ENCODE results near the gene UBLCP1.

UBLCP1 gene, protein sequence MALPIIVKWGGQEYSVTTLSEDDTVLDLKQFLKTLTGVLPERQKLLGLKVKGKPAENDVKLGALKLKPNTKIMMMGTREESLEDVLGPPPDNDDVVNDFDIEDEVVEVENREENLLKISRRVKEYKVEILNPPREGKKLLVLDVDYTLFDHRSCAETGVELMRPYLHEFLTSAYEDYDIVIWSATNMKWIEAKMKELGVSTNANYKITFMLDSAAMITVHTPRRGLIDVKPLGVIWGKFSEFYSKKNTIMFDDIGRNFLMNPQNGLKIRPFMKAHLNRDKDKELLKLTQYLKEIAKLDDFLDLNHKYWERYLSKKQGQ

DNA sequence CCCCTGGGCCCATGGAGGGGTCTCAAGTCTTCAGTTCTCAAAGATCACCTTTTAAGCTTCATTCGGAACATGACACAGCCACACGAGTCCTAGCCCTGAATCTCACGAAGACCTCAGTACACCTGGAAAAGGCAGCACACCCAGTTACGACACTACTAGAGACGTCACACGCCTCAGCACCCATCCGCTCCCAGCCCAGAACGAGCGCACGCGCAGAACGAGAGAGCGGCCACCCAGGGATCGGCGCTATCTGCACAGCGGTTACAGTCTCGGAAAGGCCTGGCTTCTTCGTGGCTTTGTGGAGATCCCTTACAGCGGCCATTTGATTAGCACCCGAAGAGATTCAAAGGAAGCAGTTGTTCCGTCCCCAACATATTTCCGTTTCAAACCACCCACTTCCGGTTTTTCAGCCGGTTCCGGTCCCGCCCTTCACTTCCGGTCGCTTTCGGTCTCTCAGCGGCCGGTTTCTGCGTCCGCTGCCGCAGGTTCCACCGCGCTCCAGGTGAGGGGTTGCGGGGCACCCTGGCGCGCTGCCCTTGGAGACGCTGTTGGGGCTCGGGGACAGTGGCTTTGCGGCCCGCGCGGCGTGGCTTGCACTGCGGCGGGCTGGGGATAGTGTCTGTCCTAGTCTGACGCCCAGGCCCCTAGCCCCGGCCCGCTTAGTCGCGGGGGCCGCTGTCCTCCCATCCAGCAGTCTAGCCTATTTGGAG lies at the start of gene UBLCP1:
TSS of gene UBLCP1 (plus strand) at position 432 of the 710 bp plus-strand sequence. CDS start 5,626 bp downstream, outside the sequence.
- Histone ChIP-seq H3K36me3 (ENCODE audit: control insufficient read depth, low read depth, low read length) (no peaks in the 10 kb centered on the region), H3K9me3 (ENCODE audit: control insufficient read depth, low read depth, low read length) (no peaks in the 10 kb centered on the region), H3K4me3 (ENCODE audit: low read length) (peak within 1 kb of the TSS; percentile 77), H3K9ac (ENCODE audit: low read length) (peak within 1 kb of the TSS; percentile 81), H3K4me1 (ENCODE audit: control insufficient read depth, low read depth, low read length) (peaks cover 7% of the 10 kb centered on the region), H3K27me3 (ENCODE audit: control insufficient read depth, insufficient read depth, low read length) (peaks cover 23% of the 10 kb centered on the region), H3K27ac (ENCODE audit: low read length) (peak within 1 kb of the TSS; percentile 72)

DNA sequence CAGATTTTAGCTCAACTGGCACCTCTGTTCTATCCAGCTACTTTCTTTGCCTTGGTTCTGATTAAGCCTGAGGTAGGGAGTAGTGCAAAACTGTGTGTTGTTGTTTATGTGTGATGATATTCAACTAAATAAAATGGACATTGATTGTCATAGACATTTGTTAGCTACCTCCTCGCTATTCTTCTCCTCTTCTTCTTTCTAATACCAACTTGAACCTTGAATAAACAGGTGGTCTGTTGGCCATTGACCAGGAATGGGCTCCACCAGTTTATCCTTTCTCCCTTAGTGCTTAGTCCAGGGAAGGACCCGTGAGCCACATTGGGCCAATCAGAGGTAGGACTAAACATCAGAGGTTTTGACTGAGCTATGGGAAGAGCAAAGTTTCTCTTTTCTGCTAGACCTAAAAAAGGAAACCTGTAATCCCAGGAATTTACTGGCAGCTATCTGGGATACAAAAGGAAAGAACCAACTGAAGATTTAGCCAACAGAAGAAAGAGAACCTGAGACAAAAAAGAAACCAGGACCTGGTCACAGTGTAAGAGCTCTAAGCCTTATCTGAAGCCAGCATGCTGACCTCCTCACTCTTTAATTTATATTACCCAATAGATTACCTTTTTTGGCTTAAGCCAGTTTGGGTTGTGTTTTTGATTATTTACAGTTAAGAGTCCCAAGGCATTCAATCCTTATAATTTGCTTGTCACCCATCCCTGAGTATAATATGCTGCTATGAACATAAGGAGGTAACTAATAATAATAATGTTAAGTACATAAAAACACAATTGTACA lies 48.4 kb upstream of the UBLCP1 start:
- Histone ChIP-seq H3K4me1 (ENCODE audit: control insufficient read depth, low read depth, low read length) (peaks cover 11% of the 10 kb centered on the region), H3K27me3 (ENCODE audit: control insufficient read depth, insufficient read depth, low read length) (peaks cover 11% of the 10 kb centered on the region), H3K4me3 (ENCODE audit: low read length) (no peak overlapping the region), H3K9ac (ENCODE audit: low read length) (no peak overlapping the region), H3K27ac (ENCODE audit: low read length) (no peak overlapping the region), H3K36me3 (ENCODE audit: control insufficient read depth, low read depth, low read length) (no peaks in the 10 kb centered on the region), H3K9me3 (ENCODE audit: control insufficient read depth, low read depth, low read length) (no peaks in the 10 kb centered on the region)

DNA sequence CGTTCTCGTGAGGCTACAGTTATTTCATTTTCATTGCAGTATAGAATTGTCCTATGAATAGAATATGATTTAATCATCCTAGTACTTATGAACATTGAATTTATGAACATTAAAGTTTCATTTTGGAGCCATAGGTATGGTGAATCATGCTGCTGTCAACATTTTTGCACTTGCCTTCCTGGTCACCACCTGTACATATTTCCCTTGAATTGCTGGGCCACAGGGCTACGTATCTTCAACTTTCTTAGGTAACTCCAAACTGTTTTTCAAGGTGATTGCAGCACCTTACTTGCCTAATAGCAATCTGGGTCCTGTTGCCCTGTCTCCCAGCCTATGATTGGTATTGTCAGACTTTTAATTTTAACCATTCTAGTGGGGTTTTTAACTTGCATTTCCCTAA lies 47.2 kb upstream of the UBLCP1 start:
- Histone ChIP-seq H3K27ac (ENCODE audit: low read length) (no peak overlapping the region), H3K27me3 (ENCODE audit: control insufficient read depth, insufficient read depth, low read length) (peaks cover under 1% of the 10 kb centered on the region), H3K4me3 (ENCODE audit: low read length) (no peak overlapping the region), H3K9me3 (ENCODE audit: control insufficient read depth, low read depth, low read length) (no peaks in the 10 kb centered on the region), H3K36me3 (ENCODE audit: control insufficient read depth, low read depth, low read length) (no peaks in the 10 kb centered on the region), H3K4me1 (ENCODE audit: control insufficient read depth, low read depth, low read length) (peaks cover 3% of the 10 kb centered on the region), H3K9ac (ENCODE audit: low read length) (no peak overlapping the region)

DNA sequence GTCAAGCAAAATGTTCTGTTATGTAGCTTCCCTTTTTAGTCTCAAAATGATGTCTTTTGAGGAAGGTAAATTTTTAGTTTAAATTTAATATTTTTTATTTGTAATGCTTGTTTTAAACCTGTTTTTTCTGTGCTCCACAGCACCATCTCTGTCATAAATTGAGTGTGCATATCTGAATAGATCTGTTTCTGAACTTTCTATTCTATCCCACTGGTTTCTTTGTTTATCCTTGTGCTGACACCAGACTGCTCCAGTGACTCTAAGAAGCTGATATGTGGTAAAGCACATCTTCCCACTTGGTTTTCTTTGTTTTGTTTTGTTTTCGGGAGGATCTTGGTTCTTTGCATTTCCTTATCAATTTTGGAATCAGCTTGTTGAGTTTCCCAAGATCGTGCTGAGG lies 46.6 kb upstream of the UBLCP1 start:
- Histone ChIP-seq H3K9me3 (ENCODE audit: control insufficient read depth, low read depth, low read length) (no peaks in the 10 kb centered on the region), H3K9ac (ENCODE audit: low read length) (no peak overlapping the region), H3K27me3 (ENCODE audit: control insufficient read depth, insufficient read depth, low read length) (no peaks in the 10 kb centered on the region), H3K4me1 (ENCODE audit: control insufficient read depth, low read depth, low read length) (peaks cover 3% of the 10 kb centered on the region), H3K4me3 (ENCODE audit: low read length) (no peak overlapping the region), H3K36me3 (ENCODE audit: control insufficient read depth, low read depth, low read length) (no peaks in the 10 kb centered on the region), H3K27ac (ENCODE audit: low read length) (no peak overlapping the region)

DNA sequence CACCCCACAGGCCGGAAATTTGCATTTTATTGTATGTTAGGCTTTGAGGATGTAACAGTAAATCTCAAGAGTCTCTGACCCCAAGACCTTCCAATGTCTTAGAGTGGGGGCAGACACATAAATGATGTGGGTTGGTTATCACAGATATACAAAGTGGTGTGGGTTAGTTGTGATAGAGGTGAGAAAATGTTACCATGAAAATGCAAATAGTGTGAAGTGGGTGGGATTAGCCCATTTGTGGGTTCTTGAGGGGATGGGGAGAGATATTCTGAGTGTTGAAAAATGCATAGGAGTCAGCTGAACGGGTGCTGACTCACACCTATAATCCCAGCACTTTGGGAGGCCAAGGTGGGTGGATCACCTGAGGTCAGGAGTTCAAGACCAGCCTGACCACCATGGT lies 45.9 kb upstream of the UBLCP1 start:
- Histone ChIP-seq H3K4me1 (ENCODE audit: control insufficient read depth, low read depth, low read length) (no peaks in the 10 kb centered on the region), H3K9me3 (ENCODE audit: control insufficient read depth, low read depth, low read length) (no peaks in the 10 kb centered on the region), H3K27me3 (ENCODE audit: control insufficient read depth, insufficient read depth, low read length) (no peaks in the 10 kb centered on the region), H3K27ac (ENCODE audit: low read length) (no peak overlapping the region), H3K4me3 (ENCODE audit: low read length) (no peak overlapping the region), H3K9ac (ENCODE audit: low read length) (no peak overlapping the region), H3K36me3 (ENCODE audit: control insufficient read depth, low read depth, low read length) (no peaks in the 10 kb centered on the region)

DNA sequence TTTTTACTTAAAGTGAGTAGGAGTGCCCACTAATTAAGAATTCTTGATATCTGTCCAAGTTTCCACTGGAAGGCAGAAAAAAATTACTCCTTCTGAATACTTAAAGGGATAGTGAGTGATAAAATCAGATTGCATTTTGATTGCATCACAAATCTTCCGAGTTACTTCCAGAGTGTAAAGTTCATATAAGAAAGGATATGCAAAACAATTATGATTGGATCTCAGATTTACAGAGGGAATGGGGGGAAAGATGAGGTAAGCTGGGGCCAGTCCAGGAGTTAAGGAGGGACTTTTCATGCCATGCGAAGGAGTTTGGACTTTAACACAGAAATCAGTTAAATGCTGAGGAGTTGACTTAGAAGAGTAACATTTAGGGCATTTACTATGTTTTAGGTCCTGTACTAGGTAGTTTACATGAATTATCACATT lies 44.5 kb upstream of the UBLCP1 start:
- H3K4me1 ChIP-seq (ENCODE audit: control insufficient read depth, low read depth, low read length): no peaks in the 10 kb centered on the region
- no peaks in the 10 kb centered on the region for H3K9me3 ChIP-seq (ENCODE audit: control insufficient read depth, low read depth, low read length)
- no peak overlapping the region for H3K9ac ChIP-seq (ENCODE audit: low read length)
- H3K27me3 ChIP-seq (ENCODE audit: control insufficient read depth, insufficient read depth, low read length): peaks cover 7% of the 10 kb centered on the region
- H3K27ac ChIP-seq (ENCODE audit: low read length): no peak overlapping the region
- no peaks in the 10 kb centered on the region for H3K36me3 ChIP-seq (ENCODE audit: control insufficient read depth, low read depth, low read length)
- no peak overlapping the region for H3K4me3 ChIP-seq (ENCODE audit: low read length)

DNA sequence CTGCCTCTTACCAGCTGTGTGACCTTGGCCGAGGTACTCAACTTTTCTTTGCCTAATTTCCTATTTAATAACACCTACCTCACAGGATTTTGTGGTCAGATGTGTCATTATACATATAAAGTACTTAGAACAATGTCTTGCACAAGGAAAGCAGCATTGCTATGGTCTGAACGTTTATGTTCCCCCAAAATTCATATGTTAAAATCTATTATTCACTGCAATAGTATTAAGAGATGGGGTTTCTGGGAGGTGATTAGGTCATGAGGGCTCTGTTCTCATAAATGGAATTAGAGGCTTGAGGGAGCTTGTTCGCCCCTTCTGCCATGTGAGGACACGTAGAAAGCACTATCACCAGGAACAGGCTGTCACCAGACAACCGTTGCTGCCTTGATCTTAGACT lies 42.9 kb upstream of the UBLCP1 start:
- no peaks in the 10 kb centered on the region for H3K4me1 ChIP-seq (ENCODE audit: control insufficient read depth, low read depth, low read length)
- no peaks in the 10 kb centered on the region for H3K36me3 ChIP-seq (ENCODE audit: control insufficient read depth, low read depth, low read length)
- H3K27me3 ChIP-seq (ENCODE audit: control insufficient read depth, insufficient read depth, low read length): peaks cover 20% of the 10 kb centered on the region
- H3K9ac ChIP-seq (ENCODE audit: low read length): no peak overlapping the region
- no peak overlapping the region for H3K27ac ChIP-seq (ENCODE audit: low read length)
- no peaks in the 10 kb centered on the region for H3K9me3 ChIP-seq (ENCODE audit: control insufficient read depth, low read depth, low read length)
- H3K4me3 ChIP-seq (ENCODE audit: low read length): no peak overlapping the region

DNA sequence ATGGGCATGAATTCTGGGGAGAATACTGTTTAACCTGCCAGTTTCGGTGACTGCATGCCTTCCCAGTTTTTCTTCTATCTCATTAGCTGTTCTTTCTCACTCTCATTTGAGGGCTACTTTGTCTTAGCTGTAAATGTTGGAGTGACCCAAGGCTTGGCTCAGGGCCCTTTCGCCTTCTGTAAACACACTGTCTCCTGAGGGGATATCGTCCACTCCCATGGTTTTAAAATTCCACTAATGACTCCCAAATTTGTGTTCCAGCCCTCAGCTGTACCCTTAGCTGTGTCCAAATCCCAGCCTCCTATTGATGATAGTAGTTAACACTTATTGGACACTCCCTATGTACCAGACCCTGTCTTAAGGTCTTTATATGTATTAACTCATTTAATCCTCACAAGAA lies 39.6 kb upstream of the UBLCP1 start:
- Histone ChIP-seq H3K4me1 (ENCODE audit: control insufficient read depth, low read depth, low read length) (peaks cover 3% of the 10 kb centered on the region), H3K27me3 (ENCODE audit: control insufficient read depth, insufficient read depth, low read length) (peaks cover 52% of the 10 kb centered on the region), H3K36me3 (ENCODE audit: control insufficient read depth, low read depth, low read length) (no peaks in the 10 kb centered on the region), H3K4me3 (ENCODE audit: low read length) (no peak overlapping the region), H3K9me3 (ENCODE audit: control insufficient read depth, low read depth, low read length) (no peaks in the 10 kb centered on the region), H3K9ac (ENCODE audit: low read length) (no peak overlapping the region), H3K27ac (ENCODE audit: low read length) (no peak overlapping the region)

DNA sequence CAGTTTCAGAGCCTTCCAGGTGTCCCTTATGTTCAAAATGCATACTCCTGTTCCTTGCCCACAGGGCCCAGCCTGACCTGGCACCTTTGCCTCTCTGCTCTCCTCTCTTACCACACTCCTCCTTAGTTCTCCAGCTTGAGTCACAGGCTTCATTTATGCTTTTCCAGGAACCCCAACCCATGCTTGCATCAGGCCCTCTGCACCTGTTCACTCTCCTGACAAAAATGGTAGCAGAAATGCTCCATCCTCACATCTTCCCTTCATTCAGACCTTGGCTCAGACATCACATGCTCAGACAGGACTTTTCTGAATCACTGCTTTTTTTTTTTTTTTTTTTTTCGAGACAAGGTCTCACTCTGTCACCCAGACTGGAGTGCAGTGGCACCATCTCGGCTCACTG lies 38.6 kb upstream of the UBLCP1 start:
- H3K9ac ChIP-seq (ENCODE audit: low read length): no peak overlapping the region
- no peak overlapping the region for H3K27ac ChIP-seq (ENCODE audit: low read length)
- peaks cover 3% of the 10 kb centered on the region for H3K4me1 ChIP-seq (ENCODE audit: control insufficient read depth, low read depth, low read length)
- H3K4me3 ChIP-seq (ENCODE audit: low read length): no peak overlapping the region
- peaks cover 62% of the 10 kb centered on the region for H3K27me3 ChIP-seq (ENCODE audit: control insufficient read depth, insufficient read depth, low read length)
- no peaks in the 10 kb centered on the region for H3K36me3 ChIP-seq (ENCODE audit: control insufficient read depth, low read depth, low read length)
- H3K9me3 ChIP-seq (ENCODE audit: control insufficient read depth, low read depth, low read length): no peaks in the 10 kb centered on the region

DNA sequence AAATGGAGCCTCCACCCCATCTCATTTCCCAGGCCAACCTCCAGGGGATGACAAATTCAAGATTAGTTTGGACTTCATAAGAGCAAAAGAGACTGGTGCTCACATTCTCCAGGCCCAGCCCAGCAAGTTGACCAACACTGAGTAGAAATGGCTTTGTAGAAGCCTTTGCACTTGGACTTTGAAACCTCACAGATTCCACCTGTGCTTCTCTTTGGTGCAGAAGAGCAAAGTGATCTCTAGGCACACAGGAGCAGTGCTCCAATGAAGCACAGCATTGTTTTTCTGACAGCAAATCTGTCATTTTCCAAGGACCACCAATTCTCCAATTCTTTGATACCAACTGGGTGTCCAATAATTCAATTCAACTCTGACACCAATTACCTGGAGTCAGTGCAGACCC lies 36.6 kb upstream of the UBLCP1 start:
- no peak overlapping the region for H3K9ac ChIP-seq (ENCODE audit: low read length)
- H3K4me3 ChIP-seq (ENCODE audit: low read length): no peak overlapping the region
- H3K27ac ChIP-seq (ENCODE audit: low read length): no peak overlapping the region
- no peaks in the 10 kb centered on the region for H3K9me3 ChIP-seq (ENCODE audit: control insufficient read depth, low read depth, low read length)
- no peaks in the 10 kb centered on the region for H3K36me3 ChIP-seq (ENCODE audit: control insufficient read depth, low read depth, low read length)
- H3K27me3 ChIP-seq (ENCODE audit: control insufficient read depth, insufficient read depth, low read length): peaks cover 82% of the 10 kb centered on the region
- H3K4me1 ChIP-seq (ENCODE audit: control insufficient read depth, low read depth, low read length): peaks cover 3% of the 10 kb centered on the region

DNA sequence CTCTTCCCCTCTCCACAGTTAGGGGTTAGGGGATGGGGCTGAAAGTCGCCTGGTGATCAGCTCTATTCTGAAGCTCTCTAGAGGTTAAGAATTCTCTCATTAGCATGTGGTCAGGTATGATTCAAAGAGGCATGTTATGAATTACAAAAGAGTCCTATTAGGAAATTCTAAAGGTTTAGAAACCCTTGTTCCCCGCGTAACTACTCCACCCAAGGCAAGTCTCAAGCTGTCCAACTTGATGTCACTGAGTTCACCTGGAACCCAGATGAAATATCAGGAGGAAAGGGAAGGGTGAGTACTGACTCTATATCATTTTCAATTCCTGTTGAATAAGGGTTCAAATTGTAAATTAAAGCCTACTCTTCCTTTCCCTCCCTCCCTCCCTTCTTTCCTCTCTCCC lies 35.6 kb upstream of the UBLCP1 start:
- peaks cover 3% of the 10 kb centered on the region for H3K4me1 ChIP-seq (ENCODE audit: control insufficient read depth, low read depth, low read length)
- H3K27ac ChIP-seq (ENCODE audit: low read length): no peak overlapping the region
- H3K9ac ChIP-seq (ENCODE audit: low read length): no peak overlapping the region
- no peak overlapping the region for H3K4me3 ChIP-seq (ENCODE audit: low read length)
- peaks cover 92% of the 10 kb centered on the region for H3K27me3 ChIP-seq (ENCODE audit: control insufficient read depth, insufficient read depth, low read length)
- H3K36me3 ChIP-seq (ENCODE audit: control insufficient read depth, low read depth, low read length): no peaks in the 10 kb centered on the region
- no peaks in the 10 kb centered on the region for H3K9me3 ChIP-seq (ENCODE audit: control insufficient read depth, low read depth, low read length)

All from iPS-18a (cell line).